ENCODE measurements around the gene CAV3. TPM values are rescaled to one million over a fixed set of nuclear protein-coding genes. Genes with fewer than 3 reads are reported as not detected.

The CAV3 gene
- total and polyA plus RNA-seq, 10 of the 15 experiments (the other 5 are each of a cell fraction or from before 2014, with no cell fraction given), result not detected

DNA sequence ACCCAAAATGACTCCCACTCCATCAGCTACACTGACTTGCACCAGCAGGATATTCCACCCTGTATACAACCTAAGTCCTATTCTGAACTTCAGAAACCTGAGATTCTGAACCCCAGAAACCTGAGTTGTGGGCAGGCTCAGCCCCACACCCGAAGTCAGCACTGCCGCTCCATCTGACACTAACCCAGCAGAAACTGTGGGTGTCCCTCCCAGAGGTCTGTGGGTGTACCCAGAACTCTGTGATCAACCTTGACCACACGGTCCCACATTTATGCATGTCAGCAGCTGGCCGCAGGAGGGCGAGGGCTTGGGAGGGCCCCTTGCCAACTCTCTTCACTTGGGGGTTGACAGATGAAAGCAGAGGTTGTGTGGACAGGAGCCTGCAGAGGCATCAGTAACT is 26.5 kb downstream of the CAV3 start (continued):
- TF ChIP-seq BACH1 (IDR thresholded peaks at IDR 0.05; ENCODE audit: borderline replicate concordance), result no peak
- TF ChIP-seq, protein P1, sequence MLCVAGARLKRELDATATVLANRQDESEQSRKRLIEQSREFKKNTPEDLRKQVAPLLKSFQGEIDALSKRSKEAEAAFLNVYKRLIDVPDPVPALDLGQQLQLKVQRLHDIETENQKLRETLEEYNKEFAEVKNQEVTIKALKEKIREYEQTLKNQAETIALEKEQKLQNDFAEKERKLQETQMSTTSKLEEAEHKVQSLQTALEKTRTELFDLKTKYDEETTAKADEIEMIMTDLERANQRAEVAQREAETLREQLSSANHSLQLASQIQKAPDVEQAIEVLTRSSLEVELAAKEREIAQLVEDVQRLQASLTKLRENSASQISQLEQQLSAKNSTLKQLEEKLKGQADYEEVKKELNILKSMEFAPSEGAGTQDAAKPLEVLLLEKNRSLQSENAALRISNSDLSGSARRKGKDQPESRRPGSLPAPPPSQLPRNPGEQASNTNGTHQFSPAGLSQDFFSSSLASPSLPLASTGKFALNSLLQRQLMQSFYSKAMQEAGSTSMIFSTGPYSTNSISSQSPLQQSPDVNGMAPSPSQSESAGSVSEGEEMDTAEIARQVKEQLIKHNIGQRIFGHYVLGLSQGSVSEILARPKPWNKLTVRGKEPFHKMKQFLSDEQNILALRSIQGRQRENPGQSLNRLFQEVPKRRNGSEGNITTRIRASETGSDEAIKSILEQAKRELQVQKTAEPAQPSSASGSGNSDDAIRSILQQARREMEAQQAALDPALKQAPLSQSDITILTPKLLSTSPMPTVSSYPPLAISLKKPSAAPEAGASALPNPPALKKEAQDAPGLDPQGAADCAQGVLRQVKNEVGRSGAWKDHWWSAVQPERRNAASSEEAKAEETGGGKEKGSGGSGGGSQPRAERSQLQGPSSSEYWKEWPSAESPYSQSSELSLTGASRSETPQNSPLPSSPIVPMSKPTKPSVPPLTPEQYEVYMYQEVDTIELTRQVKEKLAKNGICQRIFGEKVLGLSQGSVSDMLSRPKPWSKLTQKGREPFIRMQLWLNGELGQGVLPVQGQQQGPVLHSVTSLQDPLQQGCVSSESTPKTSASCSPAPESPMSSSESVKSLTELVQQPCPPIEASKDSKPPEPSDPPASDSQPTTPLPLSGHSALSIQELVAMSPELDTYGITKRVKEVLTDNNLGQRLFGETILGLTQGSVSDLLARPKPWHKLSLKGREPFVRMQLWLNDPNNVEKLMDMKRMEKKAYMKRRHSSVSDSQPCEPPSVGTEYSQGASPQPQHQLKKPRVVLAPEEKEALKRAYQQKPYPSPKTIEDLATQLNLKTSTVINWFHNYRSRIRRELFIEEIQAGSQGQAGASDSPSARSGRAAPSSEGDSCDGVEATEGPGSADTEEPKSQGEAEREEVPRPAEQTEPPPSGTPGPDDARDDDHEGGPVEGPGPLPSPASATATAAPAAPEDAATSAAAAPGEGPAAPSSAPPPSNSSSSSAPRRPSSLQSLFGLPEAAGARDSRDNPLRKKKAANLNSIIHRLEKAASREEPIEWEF (IDR thresholded peaks at IDR 0.05; ENCODE audit: insufficient replicate concordance, low read depth, low read length), result no peak

DNA sequence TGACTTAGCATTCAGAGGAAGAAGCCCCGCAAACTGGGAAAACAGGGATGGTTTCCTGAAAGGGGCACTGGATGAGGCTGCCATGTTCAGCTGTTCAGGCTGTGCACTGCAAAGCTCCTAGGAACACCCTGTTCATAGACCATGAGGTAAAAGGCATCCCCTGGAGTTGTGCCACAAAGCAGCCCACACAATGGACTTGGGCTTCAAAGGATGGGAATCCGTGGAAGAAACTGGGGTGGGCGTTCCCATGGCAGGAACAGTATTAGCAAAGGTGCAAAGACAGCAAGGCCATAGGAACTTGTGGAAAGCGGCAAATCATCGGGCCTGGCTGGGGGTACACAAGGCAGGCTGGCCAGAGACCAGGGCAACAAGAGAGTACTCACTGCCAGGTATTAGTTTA is 26.9 kb downstream of the CAV3 start:
- Histone ChIP-seq H3K4me3 (no peak overlapping the region), H3K79me2 (ENCODE audit: control insufficient read depth, insufficient read depth, low read length) (no peaks in the 10 kb centered on the region), H4K20me1 (ENCODE audit: control insufficient read depth, insufficient read depth) (no peaks in the 10 kb centered on the region), H3K9ac (ENCODE audit: control insufficient read depth, insufficient read depth, low read length) (no peak overlapping the region), H2AFZ (ENCODE audit: control insufficient read depth, low read depth, low read length) (no peak overlapping the region), H3K27ac (ENCODE audit: control insufficient read depth, insufficient read depth) (no peak overlapping the region), H3K36me3 (ENCODE audit: control insufficient read depth in 2 of 2, insufficient read depth in 2 of 2, low read length in 1 of 2) (peaks cover 0 to 1% of the 10 kb centered on the region in 2 experiments; a peak in 1 of 4 replicates), H3K9me3 (replicated peaks; ENCODE audit: control insufficient read depth, insufficient read depth, low read length) (no peaks in the 10 kb centered on the region), H3K4me2 (ENCODE audit: control insufficient read depth, insufficient read depth) (no peak overlapping the region), H3K27me3 (replicated peaks in 1 of 2; ENCODE audit: control insufficient read depth in 2 of 2, insufficient read depth in 2 of 2, low read length in 1 of 2) (no peaks in the 10 kb centered on the region), H3K4me1 (ENCODE audit: control insufficient read depth, insufficient read depth, low read length) (no peaks in the 10 kb centered on the region; the same call in 1 of the 2 replicates)
- no peak for DNase-seq (ENCODE audit: low read depth, low spot score)
- POLR2A ChIA-PET, result no interaction called here
- 83% methylated on average over 5 of the region's 5 CpGs for WGBS (ENCODE audit: insufficient coverage, insufficient replicate concordance, low lambda C conversion rate, missing lambda C conversion rate)
- RAD21 ChIA-PET (ENCODE audit: unreplicated experiment), result no interaction called here
- in situ Hi-C loops (cut with MboI), result no loop called here
- no peak for ATAC-seq
- no TSS peak for BruUV-seq (replicated peaks)
- intact Hi-C loops (cut with micrococcal nuclease; ENCODE audit: unreplicated experiment), result no loop called here
- no peak for FAIRE-seq
- TF ChIP-seq TCF12 (IDR thresholded peaks at IDR 0.05; ENCODE audit: low read depth, low read length), result no peak
- TF ChIP-seq JUNB (IDR thresholded peaks at IDR 0.05), result no peak
- CTCF ChIA-PET, result interaction anchor here (5.0 kb wide), 1 partner anchor 9 kb away, joined by 38 read pairs; the partner anchor contains the start of gene OXTR
- SMC1A ChIA-PET (ENCODE audit: uncharacterized antibody, unreplicated experiment), result no interaction called here
